ENCODE results near the gene CCDC12. TPM values are rescaled to one million over a fixed set of nuclear protein-coding genes. Genes with fewer than 3 reads are reported as not detected.

CCDC12 gene
- total RNA-seq, 2 experiments from 2014 or later: 58.6 to 60.0 TPM

- DNase-seq (no peak), ATAC-seq (ENCODE audit: low read depth) (no peak)
- Mint-ChIP-seq H3K4me3 (no peak overlapping the region), H3K27me3 (no peaks in the 10 kb centered on the region), H3K27ac (peak overlapping the region; percentile 83), H3K36me3 (peaks cover 24% of the 10 kb centered on the region), H3K9me3 (peaks cover 3% of the 10 kb centered on the region), H3K4me1 (peaks cover 58% of the 10 kb centered on the region)
- POLR2A ChIA-PET: interaction anchor here (1.2 kb wide), 1 partner anchor 19 kb away, joined by 3 read pairs; the partner anchor contains the start of gene NBEAL2
These were observed 15.7 kb downstream of the CCDC12 start for GRCh38 chr3:46960835-46961234.

GRCh38 chr3:46960081-46960701, 16.4 kb downstream of the CCDC12 start:
- H3K27me3 Mint-ChIP-seq: no peaks in the 10 kb centered on the region
- peaks cover 17% of the 10 kb centered on the region for H3K36me3 Mint-ChIP-seq
- H3K4me3 Mint-ChIP-seq: peak overlapping the region; percentile 32
- peaks cover 61% of the 10 kb centered on the region for H3K4me1 Mint-ChIP-seq
- peak overlapping the region; percentile 83 for H3K27ac Mint-ChIP-seq
- peaks cover 3% of the 10 kb centered on the region for H3K9me3 Mint-ChIP-seq
- no peak for DNase-seq
- no peak for ATAC-seq (ENCODE audit: low read depth)
- POLR2A ChIA-PET: interaction anchor here (0.8 to 2.1 kb wide), 3 partner anchors 12 to 19 kb away, joined by 3 to 7 read pairs (median 3); partner anchors contain the start of gene NBEAL2

DNA sequence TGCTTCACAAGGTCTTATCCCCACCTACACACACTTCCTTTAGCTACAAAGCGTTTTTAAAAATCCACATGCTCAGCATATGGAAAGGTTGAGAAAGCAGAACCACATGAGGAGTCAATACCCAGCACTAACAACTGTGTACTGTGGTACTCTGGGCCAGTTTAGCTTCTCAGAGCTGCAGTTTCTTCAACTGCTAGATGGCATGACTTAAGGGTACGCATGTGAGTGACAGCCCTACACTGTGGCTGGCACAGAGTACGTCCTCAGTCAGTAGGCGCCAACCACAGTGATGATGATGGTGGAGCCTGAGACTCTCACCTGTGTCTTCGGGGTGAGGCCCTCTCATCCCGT, 17.4 kb downstream of the CCDC12 start:
- peaks cover 3% of the 10 kb centered on the region for H3K9me3 Mint-ChIP-seq
- H3K27ac Mint-ChIP-seq: peak overlapping the region; percentile 83
- ATAC-seq (ENCODE audit: low read depth) (peak; percentile 49), DNase-seq (no peak)
- peaks cover 72% of the 10 kb centered on the region for H3K4me1 Mint-ChIP-seq
- H3K36me3 Mint-ChIP-seq: peaks cover 17% of the 10 kb centered on the region
- POLR2A ChIA-PET: interaction anchor here (0.5 to 2.1 kb wide), 7 partner anchors 11 to 444 kb away, joined by 3 to 12 read pairs (median 3); partner anchors contain the start of genes CCDC12 and NBEAL2
- H3K4me3 Mint-ChIP-seq: peak overlapping the region; percentile 39
- no peaks in the 10 kb centered on the region for H3K27me3 Mint-ChIP-seq

- peak overlapping the region; percentile 83 for H3K27ac Mint-ChIP-seq
- peaks cover 77% of the 10 kb centered on the region for H3K4me1 Mint-ChIP-seq
- no peaks in the 10 kb centered on the region for H3K27me3 Mint-ChIP-seq
- peaks cover 3% of the 10 kb centered on the region for H3K9me3 Mint-ChIP-seq
- peaks cover 17% of the 10 kb centered on the region for H3K36me3 Mint-ChIP-seq
- no peak for ATAC-seq (ENCODE audit: low read depth)
- DNase-seq: no peak
- peak overlapping the region; percentile 6 for H3K4me3 Mint-ChIP-seq
- POLR2A ChIA-PET: interaction anchor here (0.5 to 2.1 kb wide), 7 partner anchors 11 to 443 kb away, joined by 3 to 12 read pairs (median 3); partner anchors contain the start of genes CCDC12 and NBEAL2
These were observed 17.9 kb downstream of the CCDC12 start for GRCh38 chr3:46958467-46959160.

DNA sequence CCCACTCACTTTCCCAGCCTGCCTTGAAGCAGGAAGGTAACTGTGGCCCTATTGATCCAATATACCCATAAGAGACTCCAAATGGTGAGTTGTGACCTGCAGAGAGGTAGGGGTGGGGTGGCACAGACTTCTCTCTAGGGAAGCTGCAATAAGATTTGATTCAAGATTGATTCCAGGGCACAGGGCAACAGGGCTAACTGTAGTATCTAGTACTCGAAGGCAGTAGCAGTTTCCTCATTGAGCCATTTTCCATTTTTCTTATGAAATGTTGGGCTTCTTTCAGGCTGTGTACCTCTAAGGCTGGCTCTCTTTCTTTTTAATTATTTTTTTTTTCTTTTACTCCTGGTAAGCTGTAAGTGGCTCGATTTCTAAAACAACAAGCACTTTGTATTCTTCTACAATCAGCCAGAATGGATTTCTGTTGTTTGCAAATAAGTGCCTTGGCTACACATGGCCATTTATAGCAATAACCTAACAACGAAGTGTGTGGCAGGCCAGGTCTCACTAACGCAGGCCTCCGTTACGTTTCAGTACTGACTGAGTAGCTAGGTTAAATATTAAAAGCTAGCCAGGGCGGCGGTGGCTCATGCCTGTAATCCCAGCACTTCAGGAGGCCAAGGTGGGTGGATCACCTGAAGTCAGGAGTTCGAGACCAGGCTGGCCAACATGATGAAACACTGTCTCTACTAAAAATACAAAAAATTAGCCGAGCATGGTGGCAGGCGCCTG, 19.3 kb downstream of the CCDC12 start:
- peak overlapping the region; percentile 85 for H3K27ac Mint-ChIP-seq
- ATAC-seq (ENCODE audit: low read depth) (no peak), DNase-seq (no peak)
- peaks cover 80% of the 10 kb centered on the region for H3K4me1 Mint-ChIP-seq
- H3K4me3 Mint-ChIP-seq: no peak overlapping the region
- POLR2A ChIA-PET: interaction anchor here (2.0 kb wide), 1 partner anchor 19 kb away, joined by 12 read pairs; the partner anchor contains the start of gene CCDC12
- H3K36me3 Mint-ChIP-seq: peaks cover 6% of the 10 kb centered on the region
- no peaks in the 10 kb centered on the region for H3K27me3 Mint-ChIP-seq
- no peaks in the 10 kb centered on the region for H3K9me3 Mint-ChIP-seq

DNA sequence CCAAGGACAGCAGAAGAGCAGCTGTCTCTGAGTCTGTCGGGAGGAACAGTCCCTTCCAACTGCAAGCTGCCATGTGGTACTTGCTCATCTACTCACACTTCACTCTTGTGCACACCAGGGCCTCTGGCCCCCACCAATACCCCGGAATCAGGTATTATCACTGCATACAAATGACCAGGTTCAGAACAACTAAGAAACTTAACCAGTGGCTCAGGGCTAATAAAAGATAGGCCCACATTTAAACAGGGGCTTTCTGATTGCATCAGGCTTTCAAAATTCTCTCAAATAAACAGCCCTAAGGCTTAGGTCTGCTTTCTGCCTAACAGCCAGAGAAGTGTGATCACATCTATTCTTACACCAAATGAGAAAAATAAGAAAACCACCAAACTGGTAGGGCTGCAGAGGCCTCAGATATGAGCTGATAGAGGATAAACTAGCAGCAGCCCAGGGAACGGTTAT, 20.7 kb downstream of the CCDC12 start:
- no peaks in the 10 kb centered on the region for H3K27me3 Mint-ChIP-seq
- no peak for ATAC-seq (ENCODE audit: low read depth)
- no peaks in the 10 kb centered on the region for H3K9me3 Mint-ChIP-seq
- peaks cover 2% of the 10 kb centered on the region for H3K36me3 Mint-ChIP-seq
- no peak for DNase-seq
- peak overlapping the region; percentile 14 for H3K4me3 Mint-ChIP-seq
- H3K27ac Mint-ChIP-seq: peak overlapping the region; percentile 85
- POLR2A ChIA-PET: interaction anchor here (0.6 to 1.6 kb wide), 2 partner anchors 22 to 25 kb away, joined by 3 to 5 read pairs; no protein-coding TSS in a partner anchor
- H3K4me1 Mint-ChIP-seq: peaks cover 80% of the 10 kb centered on the region

GRCh38 chr3:46955157-46955556, 21.4 kb downstream of the CCDC12 start:
- POLR2A ChIA-PET: interaction anchor here (1.6 kb wide), 1 partner anchor 23 kb away, joined by 5 read pairs; no protein-coding TSS in a partner anchor
- no peaks in the 10 kb centered on the region for H3K9me3 Mint-ChIP-seq

DNA sequence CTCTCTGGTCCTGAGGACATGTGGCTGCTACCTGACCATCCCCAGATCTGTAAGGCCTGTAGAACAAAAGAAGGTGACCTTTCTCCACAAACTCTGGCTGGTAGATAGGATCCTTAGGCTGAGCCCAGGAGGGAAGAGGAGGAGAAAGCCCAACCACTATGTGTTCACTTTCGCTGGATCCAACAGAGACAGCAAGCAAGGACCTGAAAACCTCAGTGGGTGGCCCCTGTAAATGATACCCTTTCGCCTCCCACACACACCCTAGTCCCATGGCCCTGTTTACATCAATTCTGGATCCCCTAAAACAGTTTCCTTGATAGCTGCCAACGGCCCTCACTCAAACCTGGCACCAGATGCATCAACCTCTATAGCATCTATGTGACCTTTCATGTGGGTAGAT, 22.4 kb downstream of the CCDC12 start:
- Mint-ChIP-seq H3K27ac (peak overlapping the region; percentile 67), H3K27me3 (no peaks in the 10 kb centered on the region), H3K9me3 (no peaks in the 10 kb centered on the region), H3K4me3 (peak overlapping the region; percentile 77), H3K36me3 (peaks cover 2% of the 10 kb centered on the region), H3K4me1 (peaks cover 70% of the 10 kb centered on the region)
- DNase-seq: no peak
- ATAC-seq (ENCODE audit: low read depth): peak; percentile 14
- POLR2A ChIA-PET: interaction anchor here (0.7 to 1.4 kb wide), 4 partner anchors 26 to 55 kb away, joined by 3 to 5 read pairs (median 4); partner anchors contain the start of gene NBEAL2

More at GRCh38 chr3:46955157-46955556, 21.4 kb downstream of the CCDC12 start:
- H3K4me3 Mint-ChIP-seq: peak overlapping the region; percentile 49
- H3K27me3 Mint-ChIP-seq: no peaks in the 10 kb centered on the region
- peaks cover 75% of the 10 kb centered on the region for H3K4me1 Mint-ChIP-seq
- peak overlapping the region; percentile 85 for H3K27ac Mint-ChIP-seq
- ATAC-seq (ENCODE audit: low read depth): no peak
- peaks cover 2% of the 10 kb centered on the region for H3K36me3 Mint-ChIP-seq
- no peak for DNase-seq

GRCh38 chr3:46953234-46954010, 23.1 kb downstream of the CCDC12 start:
- Mint-ChIP-seq H3K9me3 (no peaks in the 10 kb centered on the region), H3K27ac (peak overlapping the region; percentile 67), H3K27me3 (no peaks in the 10 kb centered on the region), H3K36me3 (peaks cover 2% of the 10 kb centered on the region), H3K4me1 (peaks cover 70% of the 10 kb centered on the region), H3K4me3 (peak overlapping the region; percentile 77)
- DNase-seq (no peak), ATAC-seq (ENCODE audit: low read depth) (peak; percentile 65)
- POLR2A ChIA-PET: interaction anchor here (1.0 to 1.5 kb wide), 5 partner anchors 27 to 56 kb away, joined by 3 to 7 read pairs (median 3); partner anchors contain the start of gene NBEAL2

DNA sequence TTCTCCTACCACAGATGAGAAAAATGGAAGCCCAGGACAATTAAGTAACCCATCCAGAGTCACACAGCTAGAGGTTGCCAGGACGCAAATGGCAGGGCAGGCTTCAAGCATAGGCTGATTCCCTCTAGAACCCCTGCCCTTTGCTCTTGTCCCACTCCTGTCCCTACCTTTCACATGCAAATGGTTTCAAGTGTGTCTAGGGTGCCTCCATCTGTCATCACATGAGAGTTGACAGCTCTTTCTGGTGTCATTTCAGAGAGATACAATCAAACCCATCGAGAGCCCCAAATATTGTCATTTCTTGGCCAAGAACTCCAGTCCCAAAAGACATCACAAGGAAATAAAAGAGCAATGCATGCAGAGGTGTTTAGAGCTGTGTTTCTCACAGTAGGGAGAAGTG, 23.7 kb downstream of the CCDC12 start:
- Mint-ChIP-seq H3K27ac (peak overlapping the region; percentile 67), H3K9me3 (no peaks in the 10 kb centered on the region), H3K36me3 (peaks cover 2% of the 10 kb centered on the region), H3K4me3 (peak overlapping the region; percentile 77), H3K4me1 (peaks cover 73% of the 10 kb centered on the region), H3K27me3 (no peaks in the 10 kb centered on the region)
- ATAC-seq (ENCODE audit: low read depth) (no peak), DNase-seq (no peak)
- POLR2A ChIA-PET: interaction anchor here (1.4 to 1.5 kb wide), 3 partner anchors 27 to 45 kb away, joined by 3 to 7 read pairs (median 3); partner anchors contain the start of gene NBEAL2

- Mint-ChIP-seq H3K4me1 (peaks cover 82% of the 10 kb centered on the region), H3K27me3 (no peaks in the 10 kb centered on the region), H3K36me3 (peaks cover 11% of the 10 kb centered on the region), H3K27ac (no peak overlapping the region), H3K4me3 (no peak overlapping the region), H3K9me3 (no peaks in the 10 kb centered on the region)
- DNase-seq (no peak), ATAC-seq (ENCODE audit: low read depth) (no peak)
- POLR2A ChIA-PET: interaction anchor here (1.4 kb wide), 1 partner anchor 20 kb away, joined by 3 read pairs; no protein-coding TSS in a partner anchor
These were observed 25.8 kb downstream of the CCDC12 start for GRCh38 chr3:46950650-46951241.

DNA sequence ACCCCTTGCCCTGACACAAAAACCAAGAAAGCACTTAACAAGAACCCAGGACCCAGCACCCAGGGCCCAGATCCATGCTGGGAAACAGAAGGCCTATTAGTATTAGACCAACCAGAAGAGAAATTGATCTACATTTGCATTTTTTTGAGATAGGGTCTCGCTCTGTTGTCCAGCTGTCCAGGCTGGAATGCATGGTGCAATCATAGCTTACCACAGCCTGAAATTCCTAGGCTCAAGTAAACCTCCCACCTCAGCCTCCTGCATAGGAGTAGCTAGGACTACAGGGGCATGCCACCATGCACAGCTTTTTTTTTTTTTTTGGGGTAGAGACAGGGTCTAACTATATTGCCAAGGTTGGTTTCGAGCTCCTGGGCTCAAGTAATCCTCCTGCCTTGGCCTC, 26.4 kb downstream of the CCDC12 start:
- ATAC-seq (ENCODE audit: low read depth) (no peak), DNase-seq (no peak)
- POLR2A ChIA-PET: no interaction called here
- H3K36me3 Mint-ChIP-seq: peaks cover 13% of the 10 kb centered on the region
- H3K4me1 Mint-ChIP-seq: peaks cover 76% of the 10 kb centered on the region
- no peaks in the 10 kb centered on the region for H3K27me3 Mint-ChIP-seq
- peak overlapping the region; percentile 29 for H3K4me3 Mint-ChIP-seq
- H3K9me3 Mint-ChIP-seq: no peaks in the 10 kb centered on the region
- H3K27ac Mint-ChIP-seq: peak overlapping the region; percentile 63

All from activated naive CD8-positive, alpha-beta T cell treated with anti-CD3 and anti-CD28 coated beads, Interleukin-2, amount 10 ng/mL, durations not matched to agents 7 days and 5 days (primary cell).